CD4-positive, alpha-beta T cell treated with Interleukin-10 for 1 hour (primary cell): ENCODE data around the gene FARP2.
"Not testable (repeated sequence)": the region's sequence is repeated elsewhere in the genome, so short reads cannot be mapped to it uniquely, and the experiment has no call there.

Experiments used
- DNase-seq: peaks from one replicate; pipeline ENCODE4 v3.0.0-alpha.2; 2020

The FARP2 gene

GRCh38 chr2:241491549-241492173, 135.6 kb downstream of the FARP2 start:
- no peak for DNase-seq

- DNase-seq: no peak
These were observed 136.1 kb downstream of the FARP2 start for GRCh38 chr2:241492174-241492565.

- no peak for DNase-seq
These were observed 137.0 kb downstream of the FARP2 start for GRCh38 chr2:241493092-241493491.

- DNase-seq: no peak
These were observed 138.3 kb downstream of the FARP2 start for GRCh38 chr2:241494311-241494908.

- no peak for DNase-seq
These were observed 139.3 kb downstream of the FARP2 start for GRCh38 chr2:241495172-241496002.

GRCh38 chr2:241496003-241496707, 140.1 kb downstream of the FARP2 start:
- no peak for DNase-seq

DNA sequence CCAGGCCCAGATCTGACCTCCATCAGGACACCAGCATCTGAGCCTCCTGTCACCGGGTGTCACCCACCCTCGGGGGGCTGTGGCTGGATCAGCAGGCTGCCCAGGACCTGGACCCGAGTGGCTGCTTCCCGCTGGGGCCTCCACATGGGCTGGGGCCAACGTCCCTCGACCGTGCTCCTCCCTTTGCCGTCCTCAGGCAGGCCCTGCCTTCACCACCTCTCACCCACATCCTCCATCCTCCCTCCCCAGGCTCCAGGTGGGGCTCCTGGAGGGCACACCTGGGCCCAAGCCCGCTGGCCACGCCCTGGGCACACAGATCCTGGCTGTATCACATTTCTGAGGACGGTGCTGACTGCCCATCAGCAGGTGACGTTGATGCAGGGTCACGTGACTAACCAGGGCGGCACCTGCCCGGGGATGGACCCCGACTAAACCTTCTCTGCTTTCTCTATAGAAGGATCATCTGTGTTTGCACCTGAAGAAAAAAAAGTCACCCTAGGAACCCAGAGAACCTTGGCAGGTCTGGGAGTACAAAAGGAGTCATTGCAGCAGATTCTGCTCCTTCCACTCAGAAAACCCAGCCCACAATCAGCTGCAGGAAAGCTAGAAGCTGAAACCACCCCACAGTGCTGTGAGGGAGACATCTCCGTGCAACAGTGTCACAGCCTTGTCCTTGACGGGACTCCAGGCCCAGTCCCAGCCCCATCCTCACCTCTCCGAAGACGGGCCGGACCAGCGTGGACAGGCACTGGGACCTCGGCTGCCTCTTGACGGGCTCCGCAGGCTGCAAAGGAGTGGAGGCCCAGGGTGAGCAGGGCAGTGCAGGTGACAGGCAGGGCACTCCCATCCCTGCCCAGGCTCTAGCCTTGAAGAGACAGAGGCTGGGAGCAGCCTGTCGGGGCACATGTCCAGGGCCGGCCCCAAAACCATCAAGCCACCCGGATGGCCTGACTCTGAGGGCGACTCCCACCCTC, 141.1 kb downstream of the FARP2 start:
- DNase-seq: no peak

- DNase-seq: no peak
These were observed 142.3 kb downstream of the FARP2 start for GRCh38 chr2:241498115-241499070.

- no peak for DNase-seq
These were observed 143.3 kb downstream of the FARP2 start for GRCh38 chr2:241499146-241499965.

DNA sequence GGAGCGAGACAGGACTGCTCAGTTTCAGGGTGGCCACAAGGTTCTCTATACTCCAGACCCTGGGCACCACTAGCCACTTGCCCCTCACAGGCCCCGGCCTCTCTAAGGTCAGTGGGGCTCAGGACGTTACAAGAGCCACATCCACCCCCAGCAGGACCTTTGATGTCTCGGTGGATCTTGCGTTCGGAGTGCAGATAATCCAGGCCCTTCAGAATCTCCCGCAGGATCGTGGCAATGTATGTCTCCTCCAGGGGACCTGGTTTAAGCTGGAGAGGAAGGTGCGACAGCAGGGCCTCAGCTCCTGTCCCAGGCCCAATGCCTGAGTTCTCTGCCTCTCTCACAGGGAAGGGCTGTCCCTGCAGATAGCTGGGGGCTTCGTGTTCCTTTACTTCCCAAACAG, 143.9 kb downstream of the FARP2 start:
- DNase-seq: no peak

GRCh38 chr2:241500431-241500975, 144.4 kb downstream of the FARP2 start:
- no peak for DNase-seq

DNA sequence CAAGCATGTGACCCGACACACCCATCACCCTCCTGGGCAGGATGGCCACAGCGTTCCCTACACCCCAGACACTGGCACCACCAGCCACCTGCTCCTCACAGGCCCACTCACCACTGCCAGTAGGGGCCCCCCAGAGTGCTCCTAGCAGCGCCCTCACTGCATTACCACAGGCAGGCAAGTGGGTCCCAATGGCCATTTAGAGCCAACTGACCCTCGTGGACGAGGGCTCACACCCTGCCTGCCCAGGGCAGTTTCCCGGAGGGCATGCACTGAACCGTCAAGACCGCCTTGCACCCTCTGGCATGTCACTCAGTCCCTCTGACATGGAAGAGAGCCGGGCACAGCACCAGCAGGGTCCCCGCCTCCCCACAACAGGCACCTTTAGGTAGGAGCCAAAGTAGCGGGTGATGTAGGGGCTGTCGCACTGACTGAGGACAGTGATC, 145.0 kb downstream of the FARP2 start:
- DNase-seq: no peak

DNA sequence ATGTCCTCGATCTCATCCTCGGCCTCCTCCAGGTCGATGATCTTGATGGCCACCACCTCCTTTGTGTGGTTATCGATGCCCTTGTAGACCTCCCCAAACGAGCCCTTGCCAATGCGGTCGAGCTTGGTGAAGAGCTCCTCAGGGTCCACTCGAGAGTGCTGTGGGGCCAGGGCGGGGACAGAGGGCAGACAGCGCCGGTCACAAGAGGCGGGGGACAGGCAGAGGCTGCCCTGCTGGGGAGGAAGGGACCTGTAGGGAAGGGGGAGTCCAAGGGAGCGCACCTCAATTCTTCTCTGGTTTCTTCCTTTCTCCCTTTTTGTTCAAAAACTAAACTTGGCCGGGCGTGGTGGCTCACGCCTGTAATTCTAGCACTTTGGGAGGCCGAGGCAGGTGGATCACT, 145.5 kb downstream of the FARP2 start:
- DNase-seq: no peak

GRCh38 chr2:241502281-241502680, 146.2 kb downstream of the FARP2 start:
- DNase-seq: no peak

- no peak for DNase-seq
These were observed 147.8 kb downstream of the FARP2 start for GRCh38 chr2:241503776-241504392.

- DNase-seq: no peak
These were observed 149.1 kb downstream of the FARP2 start for GRCh38 chr2:241505086-241505780.

GRCh38 chr2:241505781-241506201, 149.7 kb downstream of the FARP2 start:
- no peak for DNase-seq

DNA sequence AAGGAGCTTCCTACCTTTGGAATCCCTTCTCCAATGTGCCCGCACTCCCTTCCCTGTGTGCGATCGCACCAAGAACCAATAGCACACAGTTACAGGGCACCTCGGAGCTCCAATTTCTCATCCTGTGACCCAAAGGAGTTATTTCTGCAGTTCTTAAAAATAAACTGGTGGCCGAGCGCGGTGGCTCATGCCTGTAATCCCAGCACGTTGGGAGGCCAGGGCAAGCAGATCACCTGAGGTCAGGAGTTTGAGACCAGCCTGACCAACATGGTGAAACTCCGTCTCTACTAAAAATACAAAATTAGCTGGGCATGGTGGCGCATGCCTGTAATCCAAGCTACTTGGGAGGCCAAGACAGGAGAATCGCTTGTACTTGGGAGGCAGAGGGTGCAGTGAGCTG, 150.2 kb downstream of the FARP2 start:
- not testable (repeated sequence) for DNase-seq
